Subcutaneous abdominal adipose tissue (tissue), 5 donors: ENCODE measurements around the gene MR1.
"Not testable (repeated sequence)": the region's sequence is repeated elsewhere in the genome, so short reads cannot be mapped to it uniquely, and the experiment has no call there.

ENCODE experiments used
- H3K27ac ChIP-seq: one replicate; pipeline ENCODE4 v1.7.0; 2013; ENCODE audit warnings: low read depth, mild to moderate bottlenecking, inconsistent platforms, low read length, moderate library complexity
- H3K27me3 ChIP-seq, 5 donors: one replicate each; pipeline ENCODE4 v1.7.0; 2013; ENCODE audit warnings: low read length in 5 of 5, inconsistent platforms in 1 of 5; ENCODE audit not compliant: control insufficient read depth in 5 of 5, insufficient read depth in 4 of 5
- H3K36me3 ChIP-seq, 5 donors: one replicate each; pipeline ENCODE4 v1.7.0; 2013; ENCODE audit warnings: low read length in 5 of 5; ENCODE audit not compliant: control insufficient read depth in 5 of 5, insufficient read depth in 5 of 5
- H3K4me1 ChIP-seq, 5 donors: one replicate each; pipeline ENCODE4 v1.7.0; 2013; ENCODE audit warnings: low read length in 5 of 5, mild to moderate bottlenecking in 3 of 5, moderate library complexity in 1 of 5; ENCODE audit not compliant: control insufficient read depth in 5 of 5, insufficient read depth in 5 of 5
- H3K4me3 ChIP-seq, 5 donors: one replicate each; pipeline ENCODE4 v1.7.0; 2013; ENCODE audit warnings: low read length in 5 of 5, low read depth in 1 of 5
- H3K9ac ChIP-seq, 5 donors: one replicate each; pipeline ENCODE4 v1.7.0; 2013; ENCODE audit warnings: low read length in 5 of 5, mild to moderate bottlenecking in 4 of 5, moderate library complexity in 3 of 5
- H3K9me3 ChIP-seq, 5 donors: one replicate each; pipeline ENCODE4 v1.7.0; 2013; ENCODE audit warnings: low read length in 5 of 5; ENCODE audit not compliant: control insufficient read depth in 5 of 5
- donor health status: healthy.
- donor health status: healthy.
- donor health status: healthy.
- donor health status: healthy.
- donor health status: healthy.

Gene MR1

DNA sequence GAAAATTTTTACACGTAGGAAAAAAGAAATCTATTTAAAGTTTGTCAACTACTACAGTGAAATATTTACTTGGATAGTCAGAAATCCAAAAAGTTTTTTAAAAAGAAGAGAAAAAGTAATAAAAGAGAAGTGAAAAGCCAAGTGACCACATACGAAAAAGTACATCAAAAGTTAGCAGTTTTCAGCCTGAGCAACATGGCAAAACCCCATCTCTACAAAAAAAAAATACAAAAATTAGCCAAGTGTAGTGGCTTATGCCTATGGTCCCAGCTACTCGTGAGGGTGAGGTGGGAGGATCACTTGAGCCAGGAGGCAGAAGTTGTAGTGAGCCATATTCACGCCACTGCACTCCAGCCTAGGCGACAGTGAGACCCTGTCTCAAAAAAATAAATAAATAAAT is 5.2 kb upstream of the MR1 start:
- Histone ChIP-seq H3K27me3 (no peaks in the 10 kb centered on the region), H3K4me1 (peaks cover 5 to 16% (median 14%) of the 10 kb centered on the region in 5 donors), H3K27ac (no peak overlapping the region), H3K4me3 (no peak overlapping the region), H3K36me3 (no peaks in the 10 kb centered on the region), H3K9me3 (no peaks in the 10 kb centered on the region), H3K9ac (no peak overlapping the region)

DNA sequence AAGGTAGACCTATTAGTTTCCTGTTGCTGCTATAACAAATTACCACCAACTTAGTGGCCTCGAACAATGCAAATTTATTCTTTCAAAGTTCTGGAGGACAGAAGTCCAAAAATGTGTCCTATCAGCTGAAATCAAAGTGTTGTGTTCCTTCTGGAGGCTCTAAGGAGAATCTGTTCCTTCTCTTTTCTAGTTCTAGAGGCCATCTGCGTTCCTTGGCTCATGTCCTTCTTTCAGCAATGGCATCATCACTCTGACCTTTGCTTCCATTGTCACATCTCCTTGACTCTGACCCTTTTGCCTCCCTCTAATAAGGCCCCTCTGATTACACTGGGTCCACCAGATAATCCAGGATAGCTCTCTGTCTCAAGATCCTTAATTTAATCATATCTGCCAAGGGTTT is 1.2 kb upstream of the MR1 start:
- H3K4me3 ChIP-seq = peak overlapping the region in 1 of 5 donors; percentile 75
- peak overlapping the region; percentile 94 for H3K27ac ChIP-seq
- H3K9ac ChIP-seq = peak overlapping the region in 1 of 5 donors; percentile 60
- peaks cover 8 to 46% (median 25%) of the 10 kb centered on the region in 5 donors for H3K4me1 ChIP-seq
- no peaks in the 10 kb centered on the region for H3K27me3 ChIP-seq
- H3K9me3 ChIP-seq = no peaks in the 10 kb centered on the region
- H3K36me3 ChIP-seq = no peaks in the 10 kb centered on the region

DNA sequence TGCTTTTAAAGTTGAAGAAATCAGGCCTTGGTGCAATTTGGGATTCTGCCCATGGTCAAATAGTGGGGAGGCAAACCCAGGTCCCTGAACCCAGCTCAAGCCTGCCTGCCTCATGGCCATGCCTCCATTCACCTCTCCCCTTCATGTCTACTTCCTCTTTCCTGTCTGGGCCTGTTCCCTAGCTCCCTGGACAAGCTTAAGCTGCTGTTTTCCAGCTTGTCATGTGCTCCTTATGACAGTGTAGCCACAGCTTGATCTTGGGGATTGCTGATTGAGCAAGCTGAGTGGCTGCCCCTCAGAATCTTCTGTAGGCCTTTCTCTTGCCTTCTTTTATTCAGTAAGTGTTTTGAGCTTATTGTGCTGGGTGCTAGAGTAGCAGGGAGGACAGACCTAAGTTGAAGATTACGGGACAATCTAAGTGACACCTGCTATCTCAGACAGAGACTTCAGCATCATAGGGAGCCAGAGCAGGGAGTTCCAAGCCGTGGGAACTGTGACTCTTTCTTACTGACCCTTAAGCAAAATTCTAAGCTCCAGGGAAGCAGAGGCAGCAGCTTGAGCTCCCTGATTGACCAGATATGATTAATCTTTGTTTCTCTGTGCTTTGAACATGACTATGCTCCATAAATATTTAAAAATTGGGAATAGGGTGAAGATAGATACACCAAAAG is 520 bp upstream of the MR1 start:
- Histone ChIP-seq H3K27me3 (no peaks in the 10 kb centered on the region), H3K4me3 (peak overlapping the region; percentile 65 to 89 (median 82)), H3K9me3 (no peaks in the 10 kb centered on the region), H3K4me1 (peaks cover 8 to 46% (median 25%) of the 10 kb centered on the region in 5 donors), H3K9ac (peak overlapping the region; percentile 5 to 84 (median 72)), H3K27ac (peak overlapping the region; percentile 94), H3K36me3 (no peaks in the 10 kb centered on the region)

DNA sequence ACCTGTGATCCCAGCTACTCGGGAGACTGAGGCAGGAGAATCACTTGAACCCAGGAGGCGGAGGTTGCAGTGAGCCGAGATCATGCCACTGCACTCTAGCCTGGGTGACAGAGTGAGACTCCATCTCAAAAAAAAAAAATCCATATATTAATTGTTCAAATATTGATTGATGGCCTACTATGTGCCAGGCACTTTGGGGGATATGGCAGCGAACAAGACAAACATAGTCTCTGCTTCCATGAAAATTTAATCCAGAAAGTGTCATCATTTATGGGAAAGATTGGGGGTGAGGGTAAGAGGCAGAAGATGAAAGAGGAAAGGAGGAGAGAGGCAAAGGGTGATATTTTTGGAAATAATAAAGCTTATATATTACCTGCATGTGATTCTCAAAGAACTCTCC is 1.4 kb downstream of the MR1 start:
- peaks cover 8 to 46% (median 25%) of the 10 kb centered on the region in 5 donors for H3K4me1 ChIP-seq
- H3K27ac ChIP-seq, H3K9me3 ChIP-seq, H3K27me3 ChIP-seq, H3K9ac ChIP-seq, H3K36me3 ChIP-seq: not testable (repeated sequence)
- H3K4me3 ChIP-seq = peak overlapping the region in 1 of 5 donors; percentile 82

DNA sequence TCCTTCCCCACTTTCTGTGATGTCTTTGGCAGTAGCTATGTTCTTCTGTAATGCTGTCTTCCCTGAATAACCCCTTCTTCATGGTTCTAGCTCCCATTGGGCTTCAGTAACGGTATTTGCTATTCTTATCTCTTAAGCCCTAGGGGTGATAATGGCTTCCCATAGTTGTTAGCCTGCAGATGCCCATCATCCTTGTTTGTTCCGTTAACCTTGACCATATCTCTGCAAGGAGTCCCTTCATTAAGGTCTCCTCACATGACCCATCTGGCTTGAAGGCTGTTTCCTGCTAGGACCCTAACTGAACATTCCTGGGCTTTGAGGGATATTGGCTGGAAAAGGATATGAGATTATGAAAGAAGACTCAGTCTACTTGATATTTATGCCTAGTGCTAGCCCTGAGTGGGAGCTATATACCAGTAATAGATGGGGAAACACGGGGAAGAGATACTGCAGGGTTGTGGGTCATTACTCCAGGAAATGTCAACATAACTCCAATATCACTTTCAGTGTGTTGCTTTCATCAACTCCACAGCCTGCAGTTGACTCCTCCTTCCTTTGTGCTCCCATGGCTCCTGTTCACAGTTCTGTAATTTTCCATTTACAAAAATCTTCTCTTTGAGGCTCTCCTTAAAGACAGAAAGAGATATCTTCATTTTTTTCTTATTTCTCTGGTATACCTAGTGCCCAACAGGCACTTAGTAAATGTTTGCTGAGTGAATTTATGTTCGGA is 2.5 kb downstream of the MR1 start:
- Histone ChIP-seq H3K27ac (no peak overlapping the region), H3K27me3 (no peaks in the 10 kb centered on the region), H3K4me3 (peak overlapping the region in 1 of 5 donors; percentile 11)

DNA sequence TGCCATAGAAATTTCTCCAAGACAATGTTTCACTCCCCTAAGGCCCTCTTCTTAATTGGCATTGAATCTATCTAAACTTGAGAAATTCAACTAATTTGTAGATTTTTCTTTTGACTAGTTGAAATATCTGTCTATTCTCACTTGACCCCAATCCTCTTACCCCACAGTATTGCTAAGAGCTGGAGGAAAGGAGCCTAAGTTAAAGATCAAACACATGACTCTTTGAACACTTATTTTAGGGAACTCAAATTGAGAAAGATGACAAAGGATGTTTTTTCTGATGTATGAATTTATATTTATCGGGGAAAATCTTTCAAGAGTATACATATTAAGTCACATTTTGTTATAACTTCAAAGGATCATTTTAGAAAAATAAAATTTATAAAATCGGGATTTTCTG is 3.6 kb downstream of the MR1 start:
- Histone ChIP-seq H3K4me1 (peaks cover 8 to 42% (median 23%) of the 10 kb centered on the region in 5 donors), H3K9ac (no peak overlapping the region), H3K4me3 (no peak overlapping the region), H3K27me3 (no peaks in the 10 kb centered on the region), H3K9me3 (no peaks in the 10 kb centered on the region), H3K36me3 (no peaks in the 10 kb centered on the region), H3K27ac (no peak overlapping the region)

More for the DNA sequence above, 2.5 kb downstream of the MR1 start:
- no peak overlapping the region for H3K9ac ChIP-seq
- H3K36me3 ChIP-seq = no peaks in the 10 kb centered on the region
- H3K9me3 ChIP-seq = no peaks in the 10 kb centered on the region
- peaks cover 8 to 46% (median 25%) of the 10 kb centered on the region in 5 donors for H3K4me1 ChIP-seq

DNA sequence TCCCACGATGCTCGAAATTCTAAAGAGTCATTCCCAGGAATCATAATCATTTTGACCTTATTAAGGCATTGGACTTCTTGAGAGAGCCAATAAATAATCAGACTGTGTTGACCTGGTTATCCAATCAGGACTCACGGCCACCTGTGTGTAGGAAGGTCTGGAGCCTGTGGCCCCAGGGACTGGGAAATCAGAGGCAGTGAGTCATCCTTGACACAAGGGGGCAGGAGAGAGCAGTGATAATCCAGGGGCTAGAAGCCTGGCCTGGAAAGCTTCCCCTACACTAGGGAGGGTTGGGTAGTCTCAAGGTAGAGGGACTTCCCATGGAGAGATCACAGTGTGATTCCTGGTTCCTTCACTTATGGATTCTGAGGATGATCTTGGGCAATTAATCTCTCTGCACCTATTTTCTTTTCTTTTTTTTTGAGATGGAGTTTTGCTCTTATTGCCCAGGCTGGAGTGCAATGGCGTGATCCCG is 4.7 kb downstream of the MR1 start:
- no peaks in the 10 kb centered on the region for H3K36me3 ChIP-seq
- peaks cover 3 to 38% (median 16%) of the 10 kb centered on the region in 5 donors for H3K4me1 ChIP-seq
- H3K27me3 ChIP-seq = no peaks in the 10 kb centered on the region

DNA sequence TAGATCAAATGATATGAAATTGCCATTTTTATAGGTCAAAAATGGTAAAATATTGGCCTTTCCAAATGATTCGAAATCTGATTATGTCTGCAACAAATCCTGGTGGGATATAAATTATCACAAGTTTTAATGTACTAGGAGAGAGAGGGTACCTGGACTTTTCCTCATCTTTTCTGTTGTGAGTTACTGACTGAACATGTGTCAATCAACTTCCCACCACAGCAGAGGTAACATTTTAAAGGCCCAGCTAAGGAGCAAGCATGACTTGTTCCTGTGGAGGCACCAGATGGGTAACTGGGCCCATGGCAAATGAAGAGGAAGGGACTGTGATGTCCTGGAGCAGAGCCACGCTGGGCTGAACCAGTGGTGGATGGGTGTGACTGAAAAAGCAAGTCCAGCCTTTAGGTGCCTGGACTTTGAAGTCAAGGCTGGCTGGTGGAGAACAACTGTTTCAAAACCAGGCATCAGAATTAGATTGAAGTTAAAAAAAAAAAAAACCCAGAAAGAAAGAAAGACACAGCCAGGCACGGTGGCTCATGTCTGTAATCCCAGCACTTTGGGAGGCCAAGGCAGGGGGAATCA is 6.6 kb downstream of the MR1 start:
- H3K36me3 ChIP-seq = peaks cover 0 to 3% (median 0%) of the 10 kb centered on the region in 5 donors
- no peak overlapping the region for H3K9ac ChIP-seq
- H3K27ac ChIP-seq = no peak overlapping the region
- no peaks in the 10 kb centered on the region for H3K9me3 ChIP-seq
- H3K27me3 ChIP-seq = no peaks in the 10 kb centered on the region
- no peak overlapping the region for H3K4me3 ChIP-seq
- peaks cover 0 to 23% (median 7%) of the 10 kb centered on the region in 5 donors for H3K4me1 ChIP-seq

More for the DNA sequence above, 4.7 kb downstream of the MR1 start:
- H3K27ac ChIP-seq = no peak overlapping the region
- H3K9ac ChIP-seq = no peak overlapping the region
- H3K9me3 ChIP-seq = no peaks in the 10 kb centered on the region
- H3K4me3 ChIP-seq = no peak overlapping the region

DNA sequence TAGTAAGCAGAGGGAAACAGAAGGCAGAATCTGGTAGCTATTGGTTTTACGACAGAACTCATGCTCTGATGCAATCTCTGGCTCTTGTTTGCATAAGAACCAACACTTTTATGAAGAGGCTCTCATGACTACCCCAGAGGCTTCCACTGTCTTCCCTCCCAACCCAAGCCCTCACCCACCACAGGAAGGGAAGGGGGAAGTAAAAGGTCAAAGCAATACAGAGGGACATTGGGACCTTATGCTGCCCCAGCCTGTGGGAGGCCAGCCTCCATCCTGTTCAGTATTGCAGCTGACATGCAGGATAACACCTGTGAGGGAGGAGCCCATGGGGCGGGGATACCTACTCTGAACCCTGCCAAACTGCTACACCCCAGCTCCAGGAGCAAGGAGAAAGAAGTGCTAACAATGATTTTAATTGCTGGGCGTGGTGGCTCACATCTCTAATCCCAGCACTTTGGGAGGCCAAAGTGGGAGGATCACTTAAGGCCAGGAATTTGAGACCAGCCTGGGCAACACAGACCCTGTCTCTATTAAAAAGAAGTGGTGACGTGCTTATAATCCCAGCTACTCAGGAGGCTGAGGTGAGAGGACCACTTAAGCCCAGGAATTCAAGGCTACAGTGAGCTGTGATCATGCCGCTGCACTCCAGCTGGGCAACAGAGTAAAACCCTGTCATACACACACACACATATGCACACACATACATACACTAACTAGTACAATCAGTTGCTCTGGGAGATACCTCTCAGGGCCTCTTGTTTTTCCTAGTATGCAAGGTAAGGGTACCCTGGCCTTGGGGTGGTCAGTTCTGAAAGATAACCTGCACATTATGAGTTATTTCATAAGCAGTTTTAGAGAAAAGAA is 9.5 kb downstream of the MR1 start:
- Histone ChIP-seq H3K9me3 (no peaks in the 10 kb centered on the region), H3K9ac (no peak overlapping the region), H3K36me3 (peaks cover 0 to 3% (median 2%) of the 10 kb centered on the region in 5 donors), H3K27me3 (no peaks in the 10 kb centered on the region), H3K4me1 (peaks cover 0 to 7% (median 5%) of the 10 kb centered on the region in 5 donors), H3K27ac (no peak overlapping the region), H3K4me3 (no peak overlapping the region)
